PC-3 (cell line): Measurements from ENCODE around the gene NFIX.

Experiments
- CTCF ChIP-seq: fragments of 300-600 bp; sonication (generic); conservative IDR thresholded peaks from 2 replicates; pipeline ENCODE4 v1.5.1; 2017; ENCODE audit warnings: antibody characterized with exemption, low read depth, mild to moderate bottlenecking, low read length
- EZH2 ChIP-seq: fragments of 300-600 bp; sonication (generic); IDR thresholded peaks from one replicate; pipeline ENCODE4 v1.6.1; 2017; ENCODE audit warnings: antibody characterized with exemption, mild to moderate bottlenecking, low read length; ENCODE audit not compliant: unreplicated experiment

GRCh38 chr19:13014921-13015280, 19.6 kb downstream of the NFIX start:
- no peak for TF ChIP-seq CTCF
- no peak for TF ChIP-seq EZH2
